HT1080 (cell line): Measurements from ENCODE around the gene CCSER1. TPM values are rescaled to one million over a fixed set of nuclear protein-coding genes. Genes with fewer than 3 reads are reported as not detected.
"Not testable (repeated sequence)": the region's sequence is repeated elsewhere in the genome, so short reads cannot be mapped to it uniquely, and the experiment has no call there.

Experiments used
- DNase-seq: peaks from one replicate; pipeline ENCODE4 v3.0.0-alpha.2; 2015; ENCODE audit warnings: low read depth
- total RNA-seq: library from RNA; depleted of rRNA; stranded (reverse); fragments of >200 nt; shearing (Covaris generic); gene quantifications from 2 replicates; pipeline ENCODE4 v1.2.3, GENCODE V29; 2014

Gene CCSER1
- total RNA-seq, 1 experiment from 2014 or later: 0.16 TPM

DNA sequence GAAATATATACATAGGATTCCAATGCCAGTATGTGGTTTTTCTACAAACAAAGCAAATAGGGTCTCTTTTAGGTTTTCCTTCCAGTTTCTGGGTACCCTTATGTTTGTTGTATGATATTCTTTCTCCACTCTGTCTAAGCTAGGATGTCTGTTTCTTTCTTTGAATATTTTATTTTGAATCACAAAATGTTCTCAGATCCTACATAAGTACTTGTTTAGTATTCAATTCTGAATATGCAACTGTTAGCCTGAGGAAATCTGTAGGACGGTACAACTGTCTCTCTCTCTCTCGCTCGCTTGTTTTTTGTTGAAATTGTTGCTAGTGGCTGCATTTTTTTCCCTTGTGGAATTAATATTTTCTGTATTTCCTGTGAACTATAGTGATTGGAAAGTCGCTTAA lies 163.2 kb downstream of the CCSER1 start:
- no peak for DNase-seq

DNA sequence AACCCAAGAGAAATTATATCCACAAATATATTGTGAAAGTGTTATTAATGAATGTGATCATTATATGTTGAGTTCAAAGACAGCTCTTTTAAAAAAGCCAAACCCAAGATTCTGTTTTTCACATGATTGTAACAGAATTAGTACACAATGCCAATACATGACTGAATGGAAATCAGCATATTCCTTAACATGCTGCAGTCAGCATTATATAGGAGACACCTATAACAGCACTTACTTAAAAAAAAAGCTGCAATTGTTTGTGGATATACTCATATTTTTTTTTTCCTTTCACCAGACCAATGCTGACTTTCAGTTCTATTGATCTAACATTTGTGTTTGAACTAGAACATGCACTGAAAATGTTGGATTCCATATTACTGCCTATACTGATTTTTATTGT lies 165.2 kb downstream of the CCSER1 start:
- no peak for DNase-seq

DNA sequence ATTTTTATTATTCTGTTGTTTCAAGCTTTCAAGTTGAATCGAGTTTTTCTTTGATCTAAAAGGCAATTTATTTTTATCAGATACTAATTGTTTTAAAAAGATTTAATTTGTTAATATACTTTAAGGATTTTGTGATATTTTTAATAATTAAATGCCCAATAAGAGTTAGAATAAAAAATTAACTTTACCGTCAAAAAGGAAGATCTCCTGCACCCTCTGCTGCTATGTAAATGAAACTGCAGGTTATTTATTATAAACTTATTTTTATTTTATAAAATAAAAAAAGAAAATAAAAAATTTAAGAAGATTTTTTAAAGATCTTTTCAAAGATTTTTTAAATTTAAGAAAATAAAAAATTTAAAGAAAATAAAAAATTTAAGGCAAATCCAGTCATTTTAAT lies 166.1 kb downstream of the CCSER1 start:
- DNase-seq: no peak

DNA sequence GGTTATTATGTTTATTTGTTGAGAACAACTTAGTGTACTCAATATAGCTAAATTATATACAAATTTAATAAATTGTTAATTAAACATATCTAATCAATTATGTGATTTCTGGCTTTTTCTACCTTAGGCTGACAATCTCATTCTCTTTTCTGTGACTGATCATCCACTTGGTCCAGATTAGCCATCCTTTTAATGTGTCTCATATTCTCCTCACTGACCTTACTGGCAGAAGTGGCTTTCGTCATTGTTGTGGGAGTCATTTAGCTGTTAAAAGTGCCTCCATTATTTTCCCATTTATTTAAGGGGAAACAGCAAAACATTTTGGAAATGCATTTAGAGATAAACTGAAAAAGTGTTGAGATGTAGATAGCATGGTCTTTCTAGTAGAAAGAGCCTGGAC lies 172.2 kb downstream of the CCSER1 start:
- no peak for DNase-seq

DNA sequence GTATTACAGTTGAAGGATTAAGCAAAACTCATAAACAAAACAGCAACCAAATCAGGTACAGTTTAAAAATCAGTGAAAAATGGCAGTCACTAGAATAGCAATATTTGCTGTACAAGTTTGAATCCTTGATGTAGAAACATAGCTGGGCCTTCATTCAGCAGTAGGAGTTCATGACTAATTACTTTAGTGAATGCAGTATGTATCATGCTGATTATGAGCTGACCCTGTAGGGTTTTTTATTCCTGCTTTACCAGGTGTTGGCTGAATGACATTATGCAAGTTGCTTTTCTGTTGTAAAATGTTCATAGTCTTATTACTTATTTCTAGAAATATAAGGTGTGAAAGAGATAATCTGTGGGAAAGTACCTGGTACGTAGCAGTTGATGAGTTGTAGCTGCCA lies 179.6 kb downstream of the CCSER1 start:
- DNase-seq: no peak

DNA sequence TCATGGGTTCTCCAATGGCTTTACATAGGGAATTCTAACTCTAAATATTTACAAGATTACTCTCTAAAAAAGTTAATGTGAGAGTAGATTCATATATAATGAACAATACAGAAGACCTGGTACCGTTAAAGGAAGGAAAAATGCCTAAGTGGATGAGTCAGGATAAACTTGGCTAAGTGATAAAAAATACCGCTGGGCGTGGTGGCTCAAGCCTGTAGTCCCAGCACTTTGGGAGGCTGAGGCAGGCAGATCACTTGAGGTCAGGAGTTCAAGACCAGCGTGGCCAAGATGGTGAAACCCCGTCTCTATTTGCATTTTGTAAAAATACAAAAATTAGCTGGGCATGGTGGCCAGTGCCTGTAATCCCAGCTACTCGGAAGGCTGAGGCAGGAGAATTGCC lies 189.9 kb downstream of the CCSER1 start:
- peak; percentile 63 for DNase-seq

DNA sequence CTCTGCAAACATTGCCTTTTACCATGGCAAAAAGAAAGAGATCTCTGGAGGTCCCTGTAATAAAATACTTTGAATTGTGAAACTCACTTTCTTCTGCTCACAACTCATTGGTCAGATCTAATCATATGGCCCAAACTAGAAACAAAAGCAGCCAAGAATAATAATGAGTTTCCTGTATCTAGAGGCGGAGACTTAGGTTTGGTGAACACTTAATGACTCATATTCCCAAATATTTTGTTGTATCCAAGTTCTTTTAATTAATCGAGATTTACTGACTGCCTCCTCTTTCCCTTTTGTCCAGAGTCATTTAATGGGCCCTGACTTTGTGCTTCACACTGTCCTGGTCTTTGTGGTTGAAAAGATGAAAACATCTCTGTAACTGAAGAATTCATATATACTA lies 190.6 kb downstream of the CCSER1 start:
- DNase-seq: peak; percentile 88

DNA sequence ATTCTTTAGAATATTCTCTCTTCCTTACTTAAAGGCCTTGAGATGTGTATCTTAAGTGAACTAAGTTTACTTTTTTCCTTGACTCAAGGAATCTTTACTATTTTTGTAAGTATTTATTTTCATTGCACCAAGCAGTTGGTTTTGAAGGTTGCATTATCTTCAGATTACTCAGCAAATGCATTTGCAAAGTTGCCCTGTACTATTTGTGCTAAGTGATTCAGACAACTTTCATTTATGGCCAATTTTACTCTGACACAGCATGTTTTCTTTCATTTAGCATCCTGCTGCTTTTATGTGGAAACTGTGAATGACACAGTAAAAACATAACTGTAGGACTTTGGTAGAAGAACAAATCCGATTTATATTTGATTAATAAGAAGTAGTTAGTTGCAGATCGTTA lies 191.0 kb downstream of the CCSER1 start:
- peak; percentile 60 for DNase-seq

DNA sequence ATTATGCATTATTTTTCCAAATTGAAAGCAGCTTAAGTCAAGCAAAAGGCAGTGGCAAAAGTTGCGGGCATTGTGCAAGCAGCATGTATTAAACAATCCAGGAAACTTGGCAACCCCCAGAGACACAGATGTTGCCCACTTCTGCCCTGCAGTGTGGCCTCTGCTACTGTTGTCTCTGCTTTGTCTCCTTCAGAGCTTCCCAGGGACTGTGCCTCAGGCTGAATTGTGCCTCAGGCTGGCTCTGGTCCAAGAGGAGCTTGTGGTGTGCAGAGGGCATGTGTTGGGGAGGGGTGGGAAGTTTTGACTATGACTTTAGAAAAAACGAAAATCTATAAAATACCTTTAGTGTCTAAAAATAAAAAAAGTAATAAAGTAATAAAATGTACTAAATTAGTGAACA lies 201.4 kb downstream of the CCSER1 start:
- peak; percentile 35 for DNase-seq

DNA sequence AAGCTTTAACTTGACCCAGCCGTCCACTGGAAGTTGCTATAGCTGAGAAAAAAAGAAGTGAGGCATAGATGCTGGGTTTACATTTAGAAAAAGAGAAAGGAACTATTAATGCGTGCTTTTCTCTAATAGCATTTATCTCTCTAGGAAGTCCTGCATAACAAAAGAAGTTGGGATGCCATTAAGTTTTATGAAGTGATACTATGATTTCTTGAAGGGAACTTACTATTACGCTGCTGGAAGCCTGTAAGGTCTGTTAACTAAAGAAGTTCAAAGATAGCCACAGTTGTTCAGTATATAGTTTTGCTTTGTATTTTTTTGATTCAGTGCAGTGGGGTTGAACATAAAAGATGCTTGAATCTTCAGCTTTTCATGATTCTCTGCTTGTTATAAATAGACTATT lies 203.4 kb downstream of the CCSER1 start:
- no peak for DNase-seq

DNA sequence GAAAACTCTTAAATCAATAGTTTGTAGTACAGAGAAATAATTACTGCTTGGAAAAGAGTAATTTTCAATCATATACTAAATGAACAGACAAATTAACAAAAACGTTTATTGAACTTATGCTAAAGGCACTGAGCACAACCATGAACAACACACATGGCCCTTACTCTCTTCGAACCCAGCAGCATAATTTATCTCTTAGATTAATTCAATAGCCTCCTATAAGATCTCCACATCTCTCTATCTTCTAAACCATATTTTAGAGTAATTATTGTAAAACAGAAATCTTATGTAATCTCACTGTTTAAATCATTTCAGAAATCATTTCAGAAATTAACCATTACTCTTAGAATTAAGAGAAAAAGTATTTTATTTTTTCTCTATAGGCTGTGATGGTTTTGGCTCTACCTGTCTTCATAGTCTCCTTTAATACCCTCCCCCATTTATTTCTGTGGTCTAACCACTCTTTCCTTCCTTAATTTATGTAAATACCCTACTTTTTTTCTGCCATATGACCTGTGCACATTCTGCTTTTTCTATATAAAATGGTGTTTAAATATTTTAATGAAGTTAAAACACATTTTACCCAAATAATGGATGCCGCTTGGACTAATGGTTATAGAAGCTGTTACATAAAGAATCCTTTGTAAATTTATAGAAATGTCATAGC lies 218.5 kb downstream of the CCSER1 start:
- no peak for DNase-seq

DNA sequence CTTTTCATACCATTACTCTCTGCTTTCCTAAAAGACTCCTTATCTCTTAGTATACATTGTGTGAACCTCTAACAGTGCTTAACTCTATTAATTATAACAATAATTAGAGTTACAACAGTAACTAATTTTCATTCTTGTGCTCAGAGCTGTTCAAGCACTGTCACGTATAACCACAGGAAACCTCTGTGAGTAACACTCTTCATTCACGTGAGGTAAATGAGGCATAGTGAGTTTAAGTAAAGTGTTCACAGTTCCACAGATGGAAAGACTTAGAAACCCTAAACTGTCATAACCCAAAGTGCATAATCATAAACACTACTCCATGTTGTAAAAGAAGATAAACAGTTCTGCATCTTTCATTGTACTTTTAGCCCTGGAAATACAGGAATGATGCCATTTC lies 222.4 kb downstream of the CCSER1 start:
- no peak for DNase-seq

DNA sequence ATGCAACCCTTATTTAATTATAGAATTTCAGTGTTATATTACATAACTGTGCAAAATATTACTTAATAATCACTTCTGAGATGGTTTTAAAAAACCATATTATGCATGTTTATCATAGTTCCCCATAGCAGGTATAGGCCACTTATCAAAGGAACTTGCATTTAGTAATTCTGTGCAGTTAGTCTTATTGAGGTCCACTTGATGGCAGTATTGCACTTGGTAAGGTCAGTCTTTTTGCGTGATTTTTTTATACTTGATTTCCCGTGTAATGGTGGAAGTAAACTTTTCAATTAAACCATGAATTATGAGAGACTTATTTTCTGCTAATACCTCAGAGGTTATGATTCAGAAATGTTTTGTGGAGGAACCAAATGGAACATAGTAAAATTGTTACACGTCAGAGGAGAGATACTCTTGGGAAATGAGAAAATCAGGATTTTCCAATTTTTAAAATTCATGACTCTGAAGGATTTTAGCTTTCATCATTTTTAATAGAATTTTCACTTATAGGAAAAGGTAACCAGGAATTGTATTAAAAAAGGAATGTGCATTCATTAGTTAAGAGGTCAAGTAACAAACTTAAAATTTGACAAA lies 230.0 kb downstream of the CCSER1 start:
- peak; percentile 41 for DNase-seq

DNA sequence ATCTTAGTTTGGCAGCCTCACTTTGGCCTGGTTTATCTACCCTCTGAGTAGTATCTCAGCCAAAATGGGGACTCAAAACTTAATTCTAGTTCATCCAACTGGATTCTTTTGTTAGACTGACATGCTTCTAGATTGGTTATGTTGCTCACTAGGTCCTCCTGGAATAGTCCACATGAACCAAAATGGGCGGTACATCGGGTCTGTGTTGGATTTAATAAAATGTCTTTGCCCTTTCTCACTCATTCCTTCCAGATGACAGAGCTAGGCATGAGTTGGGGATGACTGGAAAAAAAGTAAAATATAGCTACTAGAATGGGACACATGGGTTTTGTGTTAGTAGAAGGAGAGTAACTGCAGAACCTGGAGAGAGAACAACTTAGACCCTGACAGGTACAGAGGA lies 247.9 kb downstream of the CCSER1 start:
- DNase-seq: peak; percentile 3

DNA sequence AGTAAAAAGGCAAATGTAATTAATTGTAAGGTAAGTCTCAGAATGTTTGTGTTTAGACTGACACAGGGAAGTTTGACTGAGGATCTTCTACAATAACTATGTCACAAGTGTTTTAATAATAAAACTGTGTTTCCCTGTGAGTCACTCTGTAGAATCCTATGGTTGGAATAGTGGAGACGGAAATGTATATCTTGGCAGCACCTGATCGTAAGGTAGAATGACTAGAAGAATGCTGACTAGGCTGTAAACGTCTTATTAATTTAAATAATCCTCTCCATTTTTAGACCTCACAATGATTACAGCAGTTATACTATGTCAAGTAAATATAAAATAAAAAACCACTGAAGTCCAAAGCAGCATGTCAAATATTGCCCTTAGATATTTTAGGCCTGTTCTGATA lies 266.0 kb downstream of the CCSER1 start:
- no peak for DNase-seq

DNA sequence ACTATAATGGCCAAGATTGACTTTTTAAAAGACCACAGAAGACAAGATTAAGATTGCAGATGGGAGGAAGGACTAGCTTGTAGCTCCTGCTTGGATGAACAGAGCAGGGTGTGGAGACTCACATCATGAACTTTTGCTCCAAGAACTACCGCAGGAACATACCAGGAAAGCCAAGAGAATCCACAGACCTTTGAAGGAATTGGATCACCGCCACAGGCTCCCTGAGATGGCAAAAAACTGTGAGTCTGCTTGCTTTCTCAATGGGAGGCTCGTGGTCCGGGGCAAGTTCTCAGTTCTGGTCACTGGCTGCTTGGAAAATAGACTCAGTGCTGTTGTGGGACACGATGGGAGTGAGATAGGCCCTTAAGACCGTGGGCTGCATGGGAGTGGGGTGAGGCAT lies 276.6 kb downstream of the CCSER1 start:
- peak; percentile 39 for DNase-seq

DNA sequence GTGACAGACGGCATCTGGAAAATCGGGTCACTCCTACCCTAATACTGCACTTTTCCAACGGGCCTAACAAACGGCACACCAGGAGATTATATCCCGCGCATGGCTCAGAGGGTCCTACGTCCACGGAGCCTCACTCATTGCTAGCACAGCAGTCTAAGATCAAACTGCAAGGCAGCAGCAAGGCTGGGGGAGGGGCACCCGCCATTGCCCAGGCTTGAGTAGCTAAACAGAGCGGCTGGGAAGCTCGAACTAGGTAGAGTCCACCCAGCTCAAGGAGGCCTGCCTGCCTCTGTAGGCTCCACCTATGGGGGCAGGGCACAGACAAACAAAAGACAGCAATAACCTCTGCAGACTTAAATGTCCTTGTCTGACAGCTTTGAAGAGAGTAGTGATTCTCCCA lies 280.7 kb downstream of the CCSER1 start:
- DNase-seq: not testable (repeated sequence)

DNA sequence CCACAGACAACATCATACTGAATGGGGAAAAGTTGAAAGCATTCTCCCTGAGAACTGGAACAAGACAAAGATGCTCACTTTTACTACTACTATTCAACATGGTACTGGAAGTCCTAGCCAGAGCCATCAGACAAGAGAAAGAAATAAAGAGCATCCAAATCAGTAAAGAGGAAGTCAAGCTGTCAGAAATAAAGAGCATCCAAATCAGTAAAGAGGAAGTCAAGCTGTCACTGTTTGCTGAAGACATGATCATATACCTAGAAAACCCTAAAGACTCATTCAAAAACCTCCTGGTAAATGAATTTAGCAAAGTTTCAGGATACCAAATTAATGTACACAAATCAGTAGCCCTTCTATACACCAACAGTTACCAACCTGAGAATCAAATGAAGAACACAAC lies 285.6 kb downstream of the CCSER1 start:
- DNase-seq: not testable (repeated sequence)

DNA sequence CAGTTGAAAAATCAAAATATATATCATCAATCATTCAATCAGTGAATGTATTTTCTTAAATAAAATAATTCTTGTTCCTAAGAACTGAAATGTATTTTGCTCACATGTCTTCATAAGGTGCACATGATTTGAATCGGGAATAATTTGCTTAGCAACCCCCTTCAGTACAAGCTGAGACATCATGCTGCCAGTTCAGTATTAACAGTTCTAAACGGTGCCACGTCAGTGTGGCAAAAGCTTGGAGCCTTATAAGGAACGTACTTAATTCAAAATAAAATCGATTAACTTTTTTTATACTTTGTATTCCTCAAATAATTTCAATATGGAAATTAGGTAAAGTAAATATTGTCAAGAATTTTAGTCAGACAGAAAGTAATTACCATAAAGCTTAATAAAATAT lies 287.9 kb downstream of the CCSER1 start:
- DNase-seq: no peak

DNA sequence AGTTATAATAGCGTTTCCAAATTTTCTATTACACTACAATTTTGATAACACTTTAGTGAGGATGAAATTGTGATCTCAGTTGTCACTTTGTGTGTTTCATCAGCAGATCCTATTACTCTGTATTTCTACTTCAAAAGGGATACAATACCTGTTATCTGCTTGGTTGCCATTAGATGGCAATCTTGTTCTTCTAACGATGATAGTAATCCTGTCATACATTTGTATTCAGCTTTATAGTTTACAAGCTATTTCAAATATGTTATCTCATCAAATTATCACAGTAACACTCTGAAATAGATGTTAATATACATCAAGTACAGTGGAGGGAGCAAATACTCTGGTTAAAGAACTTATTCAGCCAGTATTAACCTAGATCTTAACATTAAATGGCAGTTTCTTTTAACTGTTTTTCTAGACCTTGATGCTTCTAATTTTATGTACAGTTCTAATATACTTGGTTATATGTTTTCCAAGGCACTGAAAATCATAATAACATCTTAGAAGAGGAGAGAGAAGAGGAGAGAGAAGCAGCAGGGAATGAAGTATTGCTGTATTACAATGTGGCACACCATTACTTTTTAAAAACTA lies 292.0 kb downstream of the CCSER1 start:
- DNase-seq: peak; percentile 23

DNA sequence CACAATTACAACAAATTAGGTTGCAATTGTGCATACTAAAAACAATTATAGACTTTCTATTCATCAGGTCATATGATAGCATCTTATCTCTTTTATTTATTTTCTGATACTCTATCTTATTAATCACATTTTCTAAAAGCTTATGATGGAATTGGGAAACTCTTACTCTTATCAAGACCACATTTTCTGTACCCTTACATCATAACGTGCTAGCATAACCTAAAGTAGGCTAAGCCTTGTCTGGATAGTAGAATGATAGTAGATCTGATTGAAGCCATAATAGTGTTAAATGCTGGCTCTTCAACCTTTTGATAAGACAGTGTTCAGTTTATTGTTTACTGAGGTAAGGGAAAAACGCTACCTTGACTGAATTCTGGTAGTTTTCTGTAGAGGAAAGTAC lies 294.0 kb downstream of the CCSER1 start:
- no peak for DNase-seq

DNA sequence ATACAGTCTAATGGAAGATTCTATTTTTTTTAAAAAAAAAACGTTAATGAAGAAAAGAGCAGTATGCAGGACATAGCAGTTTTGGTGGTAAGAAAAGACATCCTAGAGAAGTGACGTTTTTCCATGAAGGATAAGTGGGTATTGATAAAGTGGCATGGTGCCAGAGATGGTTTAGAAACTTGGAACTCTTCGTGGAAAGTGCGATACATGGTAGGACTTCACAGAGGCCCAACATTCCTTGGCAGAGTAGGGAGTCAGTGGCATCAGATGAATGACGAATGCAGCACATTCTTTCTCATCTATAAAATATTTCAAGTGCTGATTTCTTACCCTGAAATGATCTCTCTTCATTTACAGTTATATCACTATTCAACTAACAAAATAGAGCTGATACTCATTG lies 298.7 kb downstream of the CCSER1 start:
- DNase-seq: no peak

DNA sequence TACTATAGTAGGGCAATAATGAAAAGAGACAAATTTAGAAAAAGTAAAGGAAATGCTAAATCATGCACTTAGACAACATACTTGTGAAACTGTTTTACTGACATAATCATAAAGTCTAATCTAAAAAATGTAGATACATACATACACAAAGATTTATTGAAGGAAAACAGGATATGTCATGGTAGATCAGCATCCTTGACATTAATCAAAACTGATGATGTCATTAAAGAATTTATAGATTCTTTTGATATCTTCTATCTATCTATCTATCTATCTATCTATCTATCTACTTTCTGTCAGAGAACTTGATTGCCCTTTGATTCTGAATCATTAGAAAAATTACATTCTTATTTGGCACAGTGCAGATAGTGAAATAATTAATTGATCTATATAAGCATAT lies 311.3 kb downstream of the CCSER1 start:
- no peak for DNase-seq
